Measurements from ENCODE around the gene EXOC1L. TPM values are rescaled to one million over a fixed set of nuclear protein-coding genes. Genes with fewer than 3 reads are reported as not detected.

EXOC1L gene
- total RNA-seq, 4 donors from 2014 or later = not detected

GRCh38 chr4:55801498-55801897, 18.1 kb upstream of the EXOC1L start:
- H3K27me3 ChIP-seq = peaks cover 0 to 3% of the 10 kb centered on the region in 2 donors
- H3K4me1 ChIP-seq = no peaks in the 10 kb centered on the region
- DNase-seq (ENCODE audit: low spot score in 2 of 2) = no peak
- no peak overlapping the region for H3K4me3 ChIP-seq
- TF ChIP-seq EP300 (IDR thresholded peaks at IDR 0.05) (no peak), CTCF (IDR thresholded peaks at IDR 0.05) (no peak), POLR2A (IDR thresholded peaks at IDR 0.05) (no peak)
- no peak overlapping the region for H3K27ac ChIP-seq
- no peaks in the 10 kb centered on the region for H3K9me3 ChIP-seq
- no peaks in the 10 kb centered on the region for H3K36me3 ChIP-seq
- 14 to 18% methylated on average over 1 of the region's 1 CpG for WGBS, 2 donors

- DNase-seq (ENCODE audit: low spot score in 2 of 2) = no peak
- Histone ChIP-seq H3K9me3 (no peaks in the 10 kb centered on the region), H3K27me3 (no peaks in the 10 kb centered on the region), H3K4me3 (no peak overlapping the region), H3K4me1 (no peaks in the 10 kb centered on the region), H3K36me3 (no peaks in the 10 kb centered on the region), H3K27ac (no peak overlapping the region)
- TF ChIP-seq CTCF (IDR thresholded peaks at IDR 0.05) = no peak
- TF ChIP-seq POLR2A (IDR thresholded peaks at IDR 0.05) = no peak
- no peak for TF ChIP-seq EP300 (IDR thresholded peaks at IDR 0.05)
These were observed 12.0 kb upstream of the EXOC1L start for GRCh38 chr4:55807556-55807955.

GRCh38 chr4:55808186-55808585, 11.4 kb upstream of the EXOC1L start:
- 27 to 31% methylated on average over 2 of the region's 2 CpGs for WGBS, 2 donors
- Histone ChIP-seq H3K9me3 (no peaks in the 10 kb centered on the region), H3K27me3 (no peaks in the 10 kb centered on the region), H3K4me3 (no peak overlapping the region), H3K36me3 (no peaks in the 10 kb centered on the region), H3K4me1 (no peaks in the 10 kb centered on the region), H3K27ac (no peak overlapping the region)
- DNase-seq (ENCODE audit: low spot score in 2 of 2) = no peak
- TF ChIP-seq EP300 (IDR thresholded peaks at IDR 0.05) (no peak), CTCF (IDR thresholded peaks at IDR 0.05) (no peak), POLR2A (IDR thresholded peaks at IDR 0.05) (no peak)

GRCh38 chr4:55808632-55809031, 11.0 kb upstream of the EXOC1L start:
- H3K9me3 ChIP-seq = no peaks in the 10 kb centered on the region
- no peaks in the 10 kb centered on the region for H3K36me3 ChIP-seq
- no peaks in the 10 kb centered on the region for H3K27me3 ChIP-seq
- H3K4me3 ChIP-seq = no peak overlapping the region
- DNase-seq (ENCODE audit: low spot score in 2 of 2) = no peak
- no peaks in the 10 kb centered on the region for H3K4me1 ChIP-seq
- TF ChIP-seq POLR2A (IDR thresholded peaks at IDR 0.05) = no peak
- no peak for TF ChIP-seq EP300 (IDR thresholded peaks at IDR 0.05)
- TF ChIP-seq CTCF (IDR thresholded peaks at IDR 0.05) = no peak
- no peak overlapping the region for H3K27ac ChIP-seq
- 40 to 45% methylated on average over 5 of the region's 5 CpGs for WGBS, 2 donors

- TF ChIP-seq EP300 (IDR thresholded peaks at IDR 0.05) = no peak
- TF ChIP-seq POLR2A (IDR thresholded peaks at IDR 0.05) = no peak
- no peak for TF ChIP-seq CTCF (IDR thresholded peaks at IDR 0.05)
These were observed 1.9 kb upstream of the EXOC1L start for GRCh38 chr4:55817691-55818090.

More at GRCh38 chr4:55817691-55818090, 1.9 kb upstream of the EXOC1L start:
- Histone ChIP-seq H3K27ac (no peak overlapping the region), H3K4me1 (peaks cover 0 to 9% (median 0%) of the 10 kb centered on the region in 4 donors), H3K27me3 (no peaks in the 10 kb centered on the region), H3K36me3 (no peaks in the 10 kb centered on the region), H3K4me3 (no peak overlapping the region), H3K9me3 (no peaks in the 10 kb centered on the region)
- 84 to 91% methylated on average over 3 of the region's 3 CpGs for WGBS, 2 donors
- DNase-seq (ENCODE audit: low spot score in 2 of 2) = no peak
